ENCODE measurements around the gene TRIM6. TPM values are rescaled to one million over a fixed set of nuclear protein-coding genes. Genes with fewer than 3 reads are reported as not detected.
A peak's percentile ranks its signal among the peaks of the same experiment; 100 is the strongest.
"Not testable (repeated sequence)": the region's sequence is repeated elsewhere in the genome, so short reads cannot be mapped to it uniquely, and the experiment has no call there.

Gene TRIM6
- polyA plus RNA-seq, 3 donors, result 15.8 to 64.3 (median 50.1) TPM

GRCh38 chr11:5602791-5603190 lies 6.4 kb downstream of the TRIM6 start:
- not testable (repeated sequence) for DNase-seq (ENCODE audit: low read depth in 3 of 3, low spot score in 2 of 3)

GRCh38 chr11:5603326-5603725 lies 6.9 kb downstream of the TRIM6 start:
- no peak for DNase-seq (ENCODE audit: low read depth in 3 of 3, low spot score in 2 of 3)

GRCh38 chr11:5604896-5605295 lies 8.5 kb downstream of the TRIM6 start:
- DNase-seq (ENCODE audit: low read depth in 3 of 3, low spot score in 2 of 3), result no peak

- no peak for DNase-seq (ENCODE audit: low read depth in 3 of 3, low spot score in 2 of 3)
Measured at GRCh38 chr11:5605849-5606248, 9.4 kb downstream of the TRIM6 start.

GRCh38 chr11:5608808-5609207 lies 12.4 kb downstream of the TRIM6 start:
- DNase-seq (ENCODE audit: low read depth in 3 of 3, low spot score in 2 of 3), result no peak

- no peak for DNase-seq (ENCODE audit: low read depth in 3 of 3, low spot score in 2 of 3)
Measured at GRCh38 chr11:5610446-5610845, 14.0 kb downstream of the TRIM6 start.

- DNase-seq (ENCODE audit: low read depth in 3 of 3, low spot score in 2 of 3), result no peak
Measured at GRCh38 chr11:5611627-5612026, 15.2 kb downstream of the TRIM6 start.

GRCh38 chr11:5618807-5619206 lies 22.4 kb downstream of the TRIM6 start:
- DNase-seq (ENCODE audit: low read depth in 3 of 3, low spot score in 2 of 3), result no peak

GRCh38 chr11:5620651-5621521 lies 24.4 kb downstream of the TRIM6 start:
- no peak for DNase-seq (ENCODE audit: low read depth in 3 of 3, low spot score in 2 of 3)

GRCh38 chr11:5621580-5621979 lies 25.1 kb downstream of the TRIM6 start:
- DNase-seq (ENCODE audit: low read depth in 3 of 3, low spot score in 2 of 3), result no peak

GRCh38 chr11:5622802-5623201 lies 26.4 kb downstream of the TRIM6 start:
- no peak for DNase-seq (ENCODE audit: low read depth in 3 of 3, low spot score in 2 of 3)

- peak; percentile 37 to 43 (median 41) for DNase-seq (ENCODE audit: low read depth in 3 of 3, low spot score in 2 of 3)
Measured at GRCh38 chr11:5624489-5625279, 28.2 kb downstream of the TRIM6 start, which contains the start of gene TRIM34. TRIM34 (plus strand) TSS chr11:5625001; CDS start chr11:5632332, 7,331 bp downstream.

- no peak for DNase-seq (ENCODE audit: low read depth in 3 of 3, low spot score in 2 of 3)
Measured at GRCh38 chr11:5625281-5625680, 28.8 kb downstream of the TRIM6 start.

GRCh38 chr11:5626196-5626595 lies 29.8 kb downstream of the TRIM6 start:
- DNase-seq (ENCODE audit: low read depth in 3 of 3, low spot score in 2 of 3), result no peak

GRCh38 chr11:5631417-5631816 lies 35.0 kb downstream of the TRIM6 start:
- no peak for DNase-seq (ENCODE audit: low read depth in 3 of 3, low spot score in 2 of 3)

GRCh38 chr11:5631969-5632635 lies 35.7 kb downstream of the TRIM6 start:
- no peak for DNase-seq (ENCODE audit: low read depth in 3 of 3, low spot score in 2 of 3)

- DNase-seq (ENCODE audit: low read depth in 3 of 3, low spot score in 2 of 3), result no peak
Measured at GRCh38 chr11:5639953-5640352, 43.5 kb downstream of the TRIM6 start.

- no peak for DNase-seq (ENCODE audit: low read depth in 3 of 3, low spot score in 2 of 3)
Measured at GRCh38 chr11:5643585-5643984, 47.1 kb downstream of the TRIM6 start.

- DNase-seq (ENCODE audit: low read depth in 3 of 3, low spot score in 2 of 3), result no peak
Measured at GRCh38 chr11:5646139-5646538, 49.7 kb downstream of the TRIM6 start.

GRCh38 chr11:5655474-5655873 lies 59.0 kb downstream of the TRIM6 start:
- DNase-seq (ENCODE audit: low read depth in 3 of 3, low spot score in 2 of 3), result no peak

- not testable (repeated sequence) for DNase-seq (ENCODE audit: low read depth in 3 of 3, low spot score in 2 of 3)
Measured at GRCh38 chr11:5656956-5657355, 60.5 kb downstream of the TRIM6 start.

Measured in right renal cortex interstitium (tissue), 3 donors.